ENCODE data around the gene IP6K1.

Gene IP6K1

DNA sequence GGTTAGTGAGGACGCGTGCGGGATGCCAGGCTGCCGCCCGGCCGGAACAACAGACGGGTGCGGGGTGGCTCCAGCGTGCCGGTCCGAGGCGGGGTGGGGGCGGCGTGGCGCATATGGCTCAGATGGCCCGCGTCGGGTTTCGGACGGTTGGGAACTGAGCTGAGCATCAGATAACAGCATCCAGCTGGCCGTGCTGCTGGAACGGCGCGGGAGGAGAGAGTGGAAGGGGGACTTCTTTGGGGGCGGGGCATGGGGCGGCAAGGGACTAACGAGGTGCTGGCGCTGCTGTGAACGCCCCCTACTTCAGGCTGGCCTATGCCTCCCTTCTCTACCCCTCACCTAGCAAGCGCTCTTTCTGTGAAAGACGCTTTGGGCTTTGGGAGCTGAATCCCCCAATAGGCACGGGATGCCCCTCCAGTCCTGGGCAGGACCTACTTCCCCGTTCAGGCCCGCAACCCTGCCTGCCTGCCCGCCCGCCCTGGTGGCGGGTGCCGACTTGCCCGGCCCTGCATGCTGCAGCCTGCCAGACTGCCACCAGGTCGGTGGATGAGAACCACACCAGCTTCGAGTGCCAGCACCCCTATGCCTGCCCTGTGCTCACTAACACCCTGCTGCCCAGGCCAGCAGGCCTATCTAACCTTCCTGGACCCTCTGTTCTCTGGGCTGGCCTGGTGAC lies 17.3 kb upstream of the IP6K1 start:
- Histone ChIP-seq H3K79me1 (replicated peaks; ENCODE audit: low read length, poor library complexity, severe bottlenecking) (no peaks in the 10 kb centered on the region), H4K8ac (ENCODE audit: low read length) (peak overlapping the region; percentile 88), H2BK12ac (ENCODE audit: low read length in 2 of 2) (peak overlapping the region; percentile 33 to 82), H3K18ac (ENCODE audit: low read depth in 1 of 2, low read length in 2 of 2) (peak overlapping the region; percentile 92 to 99), H3K4me1 (ENCODE audit: control insufficient read depth, insufficient read depth, low read depth, low read length) (peaks cover 13% of the 10 kb centered on the region), H4K91ac (ENCODE audit: low read length) (peak overlapping the region; percentile 77), H2AFZ (ENCODE audit: low read depth, low read length) (peak overlapping the region; percentile 29), H3K4me2 (ENCODE audit: low read length, poor library complexity, severe bottlenecking) (peak overlapping the region; percentile 91), H3K36me3 (ENCODE audit: control insufficient read depth in 1 of 2, insufficient read depth in 2 of 2, low read depth in 1 of 2, low read length in 2 of 2) (peaks cover 3 to 10% of the 10 kb centered on the region in 2 experiments), H3K9ac (ENCODE audit: low read length) (peak overlapping the region; percentile 96), H3K9me3 (ENCODE audit: control insufficient read depth, low read length) (no peaks in the 10 kb centered on the region), H3K4me3 (ENCODE audit: insufficient read depth in 1 of 2, low read depth in 1 of 2, low read length in 2 of 2) (peak overlapping the region; percentile 75 to 91), H2BK5ac (ENCODE audit: low read depth, low read length, poor library complexity, severe bottlenecking) (no peak overlapping the region), H3K27me3 (ENCODE audit: control insufficient read depth in 1 of 2, insufficient read depth in 1 of 2, low read length in 2 of 2) (peaks cover 0 to 23% of the 10 kb centered on the region in 2 experiments), H3K4ac (ENCODE audit: low read depth in 1 of 2, low read length in 2 of 2) (peak overlapping the region; percentile 75 to 90), H3K27ac (ENCODE audit: low read length, poor library complexity, severe bottlenecking) (no peak overlapping the region), H2AK5ac (ENCODE audit: low read length, severe bottlenecking) (no peak overlapping the region), H2BK15ac (ENCODE audit: low read depth, poor library complexity, severe bottlenecking) (peak overlapping the region; percentile 85), H2BK120ac (ENCODE audit: low read depth, low read length) (peak overlapping the region; percentile 51), H3K23ac (ENCODE audit: low read length in 2 of 2) (peak overlapping the region in 1 of 2 experiments; percentile 56), H3K14ac (ENCODE audit: low read length in 2 of 2) (peak overlapping the region in 1 of 2 experiments; percentile 97)
- WGBS, result 4% methylated on average over 32 of the region's 41 CpGs
- no peak for DNase-seq

DNA sequence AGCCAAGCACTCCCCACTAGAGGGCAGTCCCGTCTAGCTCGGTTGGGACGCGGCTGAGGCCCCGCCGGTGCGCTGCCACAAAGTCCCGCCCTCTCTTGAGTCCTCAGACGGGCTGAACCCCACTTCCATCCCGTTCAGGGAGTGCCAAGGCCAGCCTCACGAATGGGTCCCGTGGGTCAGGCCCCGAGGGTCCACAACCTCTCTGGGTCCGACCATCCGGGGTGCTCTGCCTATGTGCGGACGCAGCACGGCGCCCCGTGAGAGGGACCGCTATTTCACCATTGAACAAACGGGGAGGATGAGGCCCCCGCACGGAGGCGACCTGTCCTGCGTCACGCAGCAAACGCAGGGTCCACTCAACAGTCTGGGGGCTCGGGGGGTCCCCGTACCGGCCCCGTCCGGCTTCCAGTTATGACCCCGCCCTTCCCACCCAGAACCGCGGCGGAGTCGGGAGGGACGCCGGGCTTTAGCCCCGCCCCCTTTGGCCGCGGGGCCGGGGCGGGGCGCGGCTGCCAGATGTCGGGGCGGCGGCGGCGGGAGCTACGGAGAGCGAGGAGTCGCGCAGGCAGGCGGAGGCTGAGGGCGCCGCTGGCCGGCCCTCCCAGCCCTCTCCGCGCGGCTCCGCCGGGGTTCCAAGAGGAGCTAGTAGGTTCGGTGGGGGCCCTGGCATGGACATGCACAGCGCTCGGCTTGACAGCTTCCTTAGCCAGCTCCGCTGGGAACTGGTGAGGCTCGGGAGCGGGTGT lies 16.6 kb upstream of the IP6K1 start, which contains the start of gene INKA1:
Gene INKA1 (plus strand): TSS at position 543 of the 746 bp plus-strand sequence. CDS start 132 bp downstream, at position 675.
- peak within 1 kb of the TSS; percentile 97 to 99 for H3K18ac ChIP-seq (ENCODE audit: low read depth in 1 of 2, low read length in 2 of 2)
- peak within 1 kb of the TSS; percentile 82 for H2BK12ac ChIP-seq (ENCODE audit: low read length in 2 of 2)
- peaks cover 0 to 23% of the 10 kb centered on the region in 2 experiments for H3K27me3 ChIP-seq (ENCODE audit: control insufficient read depth in 1 of 2, insufficient read depth in 1 of 2, low read length in 2 of 2)
- H3K23ac ChIP-seq (ENCODE audit: low read length in 2 of 2), result peak within 1 kb of the TSS in 1 of 2 experiments; percentile 56
- peak within 1 kb of the TSS; percentile 98 for H4K8ac ChIP-seq (ENCODE audit: low read length)
- peaks cover 3 to 7% of the 10 kb centered on the region in 2 experiments for H3K36me3 ChIP-seq (ENCODE audit: control insufficient read depth in 1 of 2, insufficient read depth in 2 of 2, low read depth in 1 of 2, low read length in 2 of 2)
- H2AFZ ChIP-seq (ENCODE audit: low read depth, low read length), result peak within 1 kb of the TSS; percentile 98
- H2BK5ac ChIP-seq (ENCODE audit: low read depth, low read length, poor library complexity, severe bottlenecking), result no peak within 1 kb of the TSS
- H3K4me3 ChIP-seq (ENCODE audit: insufficient read depth in 1 of 2, low read depth in 1 of 2, low read length in 2 of 2), result peak within 1 kb of the TSS; percentile 75 to 91
- H4K91ac ChIP-seq (ENCODE audit: low read length), result peak within 1 kb of the TSS; percentile 95
- no peaks in the 10 kb centered on the region for H3K79me1 ChIP-seq (replicated peaks; ENCODE audit: low read length, poor library complexity, severe bottlenecking)
- peak within 1 kb of the TSS in 1 of 2 experiments; percentile 97 for H3K14ac ChIP-seq (ENCODE audit: low read length in 2 of 2)
- no peaks in the 10 kb centered on the region for H3K9me3 ChIP-seq (ENCODE audit: control insufficient read depth, low read length)
- H2BK120ac ChIP-seq (ENCODE audit: low read depth, low read length), result peak within 1 kb of the TSS; percentile 91
- peak; percentile 86 for DNase-seq
- under 1% methylated on average over 65 of the region's 71 CpGs for WGBS
- H3K9ac ChIP-seq (ENCODE audit: low read length), result peak within 1 kb of the TSS; percentile 96
- H3K27ac ChIP-seq (ENCODE audit: low read length, poor library complexity, severe bottlenecking), result peak within 1 kb of the TSS; percentile 9
- H3K4ac ChIP-seq (ENCODE audit: low read depth in 1 of 2, low read length in 2 of 2), result peak within 1 kb of the TSS; percentile 75 to 90
- no peak within 1 kb of the TSS for H2AK5ac ChIP-seq (ENCODE audit: low read length, severe bottlenecking)
- H3K4me2 ChIP-seq (ENCODE audit: low read length, poor library complexity, severe bottlenecking), result peak within 1 kb of the TSS; percentile 91
- peaks cover 13% of the 10 kb centered on the region for H3K4me1 ChIP-seq (ENCODE audit: control insufficient read depth, insufficient read depth, low read depth, low read length)
- peak within 1 kb of the TSS; percentile 85 for H2BK15ac ChIP-seq (ENCODE audit: low read depth, poor library complexity, severe bottlenecking)

DNA sequence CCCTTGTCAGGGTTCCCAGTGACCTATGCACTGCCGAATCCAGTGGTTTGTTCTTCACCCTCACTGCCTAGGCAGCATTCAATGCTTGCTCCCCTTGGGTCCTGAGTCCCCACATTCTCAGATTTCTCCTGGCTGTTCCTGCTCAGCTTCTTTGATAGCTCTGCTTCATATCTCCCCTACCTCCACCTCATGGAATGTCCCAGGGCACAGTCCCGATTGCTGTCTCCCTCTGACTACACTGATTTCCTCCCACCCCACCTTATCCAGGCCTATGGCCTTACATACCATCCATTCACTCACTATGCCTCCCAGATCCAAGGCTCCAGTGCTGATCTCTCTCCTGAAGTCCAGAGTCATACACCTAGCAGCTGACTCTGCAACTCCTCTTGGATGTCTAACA lies 14.8 kb upstream of the IP6K1 start:
- peak overlapping the region in 1 of 2 experiments; percentile 37 for H2BK12ac ChIP-seq (ENCODE audit: low read length in 2 of 2)
- H3K27ac ChIP-seq (ENCODE audit: low read length, poor library complexity, severe bottlenecking), result no peak overlapping the region
- no peak overlapping the region for H3K4me2 ChIP-seq (ENCODE audit: low read length, poor library complexity, severe bottlenecking)
- no peak overlapping the region for H3K4me3 ChIP-seq (ENCODE audit: insufficient read depth in 1 of 2, low read depth in 1 of 2, low read length in 2 of 2)
- peaks cover 0 to 4% of the 10 kb centered on the region in 2 experiments for H3K36me3 ChIP-seq (ENCODE audit: control insufficient read depth in 1 of 2, insufficient read depth in 2 of 2, low read depth in 1 of 2, low read length in 2 of 2)
- H3K4ac ChIP-seq (ENCODE audit: low read depth in 1 of 2, low read length in 2 of 2), result no peak overlapping the region
- H2BK120ac ChIP-seq (ENCODE audit: low read depth, low read length), result no peak overlapping the region
- peaks cover 0 to 23% of the 10 kb centered on the region in 2 experiments for H3K27me3 ChIP-seq (ENCODE audit: control insufficient read depth in 1 of 2, insufficient read depth in 1 of 2, low read length in 2 of 2)
- WGBS, result 98% methylated on average over 2 of the region's 2 CpGs
- H3K18ac ChIP-seq (ENCODE audit: low read depth in 1 of 2, low read length in 2 of 2), result no peak overlapping the region
- H3K4me1 ChIP-seq (ENCODE audit: control insufficient read depth, insufficient read depth, low read depth, low read length), result peaks cover 13% of the 10 kb centered on the region
- H2AK5ac ChIP-seq (ENCODE audit: low read length, severe bottlenecking), result no peak overlapping the region
- no peak for DNase-seq
- no peaks in the 10 kb centered on the region for H3K9me3 ChIP-seq (ENCODE audit: control insufficient read depth, low read length)
- H4K8ac ChIP-seq (ENCODE audit: low read length), result no peak overlapping the region
- peak overlapping the region; percentile 2 for H3K9ac ChIP-seq (ENCODE audit: low read length)
- H4K91ac ChIP-seq (ENCODE audit: low read length), result no peak overlapping the region
- no peak overlapping the region for H2BK15ac ChIP-seq (ENCODE audit: low read depth, poor library complexity, severe bottlenecking)
- no peak overlapping the region for H2BK5ac ChIP-seq (ENCODE audit: low read depth, low read length, poor library complexity, severe bottlenecking)
- H3K79me1 ChIP-seq (replicated peaks; ENCODE audit: low read length, poor library complexity, severe bottlenecking), result no peaks in the 10 kb centered on the region
- no peak overlapping the region for H3K14ac ChIP-seq (ENCODE audit: low read length in 2 of 2)
- H2AFZ ChIP-seq (ENCODE audit: low read depth, low read length), result no peak overlapping the region
- peak overlapping the region in 1 of 2 experiments; percentile 46 for H3K23ac ChIP-seq (ENCODE audit: low read length in 2 of 2)

DNA sequence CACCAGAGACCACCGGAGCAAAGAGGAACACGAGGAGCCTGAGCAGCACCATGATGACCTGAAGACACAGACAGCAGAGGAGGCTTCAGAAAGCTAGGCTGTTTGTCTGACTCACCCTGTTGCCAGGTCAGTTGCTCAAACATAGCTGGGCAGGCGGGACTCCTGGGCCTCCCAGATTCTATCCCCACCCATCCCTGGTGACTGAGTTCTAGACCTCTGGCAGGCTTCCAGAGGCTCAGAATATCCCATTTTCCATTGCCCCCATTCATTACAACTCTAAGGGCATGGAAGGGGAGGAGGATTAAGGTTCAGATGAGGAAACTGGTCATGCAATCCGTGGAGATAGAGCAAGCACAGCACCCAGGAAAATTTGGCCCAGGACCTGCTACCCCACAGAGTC lies 13.4 kb upstream of the IP6K1 start, which contains the start of gene CDHR4:
Gene CDHR4 (minus strand): TSS at position 113 of the 400 bp plus-strand sequence. CDS start 61 bp downstream, at position 52.
- Histone ChIP-seq H4K8ac (ENCODE audit: low read length) (peak within 1 kb of the TSS; percentile 48), H2AFZ (ENCODE audit: low read depth, low read length) (no peak within 1 kb of the TSS), H3K9ac (ENCODE audit: low read length) (peak within 1 kb of the TSS; percentile 77), H3K79me1 (replicated peaks; ENCODE audit: low read length, poor library complexity, severe bottlenecking) (no peaks in the 10 kb centered on the region), H3K23ac (ENCODE audit: low read length in 2 of 2) (no peak within 1 kb of the TSS), H2AK5ac (ENCODE audit: low read length, severe bottlenecking) (no peak within 1 kb of the TSS), H2BK5ac (ENCODE audit: low read depth, low read length, poor library complexity, severe bottlenecking) (no peak within 1 kb of the TSS), H2BK12ac (ENCODE audit: low read length in 2 of 2) (peak within 1 kb of the TSS; percentile 63 to 79), H3K4me3 (ENCODE audit: insufficient read depth in 1 of 2, low read depth in 1 of 2, low read length in 2 of 2) (peak within 1 kb of the TSS in 1 of 2 experiments; percentile 55), H4K91ac (ENCODE audit: low read length) (peak within 1 kb of the TSS; percentile 61), H3K14ac (ENCODE audit: low read length in 2 of 2) (peak within 1 kb of the TSS in 1 of 2 experiments; percentile 68), H2BK120ac (ENCODE audit: low read depth, low read length) (peak within 1 kb of the TSS; percentile 59), H3K18ac (ENCODE audit: low read depth in 1 of 2, low read length in 2 of 2) (peak within 1 kb of the TSS in 1 of 2 experiments; percentile 30), H3K36me3 (ENCODE audit: control insufficient read depth in 1 of 2, insufficient read depth in 2 of 2, low read depth in 1 of 2, low read length in 2 of 2) (peaks cover 0 to 3% of the 10 kb centered on the region in 2 experiments), H3K4ac (ENCODE audit: low read depth in 1 of 2, low read length in 2 of 2) (peak within 1 kb of the TSS; percentile 46 to 66), H3K4me2 (ENCODE audit: low read length, poor library complexity, severe bottlenecking) (no peak within 1 kb of the TSS), H3K27ac (ENCODE audit: low read length, poor library complexity, severe bottlenecking) (no peak within 1 kb of the TSS), H3K27me3 (ENCODE audit: control insufficient read depth in 1 of 2, insufficient read depth in 1 of 2, low read length in 2 of 2) (peaks cover 0 to 20% of the 10 kb centered on the region in 2 experiments), H3K4me1 (ENCODE audit: control insufficient read depth, insufficient read depth, low read depth, low read length) (peaks cover 10% of the 10 kb centered on the region), H3K9me3 (ENCODE audit: control insufficient read depth, low read length) (no peaks in the 10 kb centered on the region), H2BK15ac (ENCODE audit: low read depth, poor library complexity, severe bottlenecking) (peak within 1 kb of the TSS; percentile 60)
- peak; percentile 90 for DNase-seq
- WGBS, result 58% methylated on average over 4 of the region's 4 CpGs

Data from mesenchymal stem cell (in vitro differentiated cells and primary cell).